Progenitor cell of endocrine pancreas (in vitro differentiated cells): ENCODE results near the gene NT5M. TPM values are rescaled to one million over a fixed set of nuclear protein-coding genes. Genes with fewer than 3 reads are reported as not detected.

Experiments
- DNase-seq: peaks from one replicate; pipeline ENCODE4 v3.0.0; 2021; ENCODE audit warnings: low spot score; ENCODE audit not compliant: unreplicated experiment
- H3K27ac Mint-ChIP-seq: 2 replicates; pipeline ENCODE4 v1.8.0; 2021; ENCODE audit warnings: mild to moderate bottlenecking, moderate library complexity, mixed read lengths
- H3K27me3 Mint-ChIP-seq: 2 replicates; pipeline ENCODE4 v1.8.0; 2021; ENCODE audit warnings: mixed read lengths
- H3K36me3 Mint-ChIP-seq: 2 replicates; pipeline ENCODE4 v1.8.0; 2022; ENCODE audit warnings: mixed read lengths; ENCODE audit not compliant: insufficient read depth
- H3K4me1 Mint-ChIP-seq: 2 replicates; pipeline ENCODE4 v1.8.0; 2021; ENCODE audit warnings: low read depth, mixed read lengths
- H3K4me3 Mint-ChIP-seq: 2 replicates; pipeline ENCODE4 v1.8.0; 2021; ENCODE audit warnings: low read depth, mild to moderate bottlenecking, moderate library complexity, mixed read lengths
- H3K9me3 Mint-ChIP-seq: 2 replicates; pipeline ENCODE4 v1.8.0; 2021; ENCODE audit warnings: low read depth, mixed read lengths
- total RNA-seq: library from RNA; stranded (reverse); gene quantifications from 2 replicates; pipeline ENCODE4 v1.2.1, GENCODE V29; 2021
- TF ChIP-seq, protein P1 (sequence below): fragments of 200-600 bp; sonication (generic); IDR thresholded peaks from one replicate; pipeline ENCODE4 v1.5.0; 2021; ENCODE audit warnings: antibody characterized with exemption, mild to moderate bottlenecking; ENCODE audit not compliant: unreplicated experiment

The NT5M gene
- total RNA-seq, 1 donor from 2014 or later: 2.4 TPM

DNA sequence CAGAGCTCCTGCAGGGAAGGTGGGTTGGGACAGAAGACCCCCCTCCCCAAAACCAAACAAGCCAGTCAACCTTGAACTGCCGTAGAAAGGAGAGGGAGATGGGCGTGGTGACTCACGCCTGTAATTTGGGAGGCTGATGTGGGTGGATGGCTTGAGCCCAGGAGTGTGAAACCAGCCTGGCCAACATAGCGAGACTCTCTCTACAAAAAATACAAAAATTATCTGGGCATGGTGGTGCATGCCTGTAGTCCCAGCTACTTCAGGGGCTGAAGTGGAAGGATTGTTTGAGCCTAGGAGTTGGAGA, 42.1 kb downstream of the NT5M start:
- H3K9me3 Mint-ChIP-seq: no peaks in the 10 kb centered on the region
- H3K27ac Mint-ChIP-seq: no peak overlapping the region
- no peaks in the 10 kb centered on the region for H3K36me3 Mint-ChIP-seq
- no peak overlapping the region for H3K4me3 Mint-ChIP-seq
- H3K4me1 Mint-ChIP-seq: peaks cover 10% of the 10 kb centered on the region
- H3K27me3 Mint-ChIP-seq: peaks cover under 1% of the 10 kb centered on the region
- TF ChIP-seq, protein P1, sequence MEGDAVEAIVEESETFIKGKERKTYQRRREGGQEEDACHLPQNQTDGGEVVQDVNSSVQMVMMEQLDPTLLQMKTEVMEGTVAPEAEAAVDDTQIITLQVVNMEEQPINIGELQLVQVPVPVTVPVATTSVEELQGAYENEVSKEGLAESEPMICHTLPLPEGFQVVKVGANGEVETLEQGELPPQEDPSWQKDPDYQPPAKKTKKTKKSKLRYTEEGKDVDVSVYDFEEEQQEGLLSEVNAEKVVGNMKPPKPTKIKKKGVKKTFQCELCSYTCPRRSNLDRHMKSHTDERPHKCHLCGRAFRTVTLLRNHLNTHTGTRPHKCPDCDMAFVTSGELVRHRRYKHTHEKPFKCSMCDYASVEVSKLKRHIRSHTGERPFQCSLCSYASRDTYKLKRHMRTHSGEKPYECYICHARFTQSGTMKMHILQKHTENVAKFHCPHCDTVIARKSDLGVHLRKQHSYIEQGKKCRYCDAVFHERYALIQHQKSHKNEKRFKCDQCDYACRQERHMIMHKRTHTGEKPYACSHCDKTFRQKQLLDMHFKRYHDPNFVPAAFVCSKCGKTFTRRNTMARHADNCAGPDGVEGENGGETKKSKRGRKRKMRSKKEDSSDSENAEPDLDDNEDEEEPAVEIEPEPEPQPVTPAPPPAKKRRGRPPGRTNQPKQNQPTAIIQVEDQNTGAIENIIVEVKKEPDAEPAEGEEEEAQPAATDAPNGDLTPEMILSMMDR: no peak
- no peak for DNase-seq

DNA sequence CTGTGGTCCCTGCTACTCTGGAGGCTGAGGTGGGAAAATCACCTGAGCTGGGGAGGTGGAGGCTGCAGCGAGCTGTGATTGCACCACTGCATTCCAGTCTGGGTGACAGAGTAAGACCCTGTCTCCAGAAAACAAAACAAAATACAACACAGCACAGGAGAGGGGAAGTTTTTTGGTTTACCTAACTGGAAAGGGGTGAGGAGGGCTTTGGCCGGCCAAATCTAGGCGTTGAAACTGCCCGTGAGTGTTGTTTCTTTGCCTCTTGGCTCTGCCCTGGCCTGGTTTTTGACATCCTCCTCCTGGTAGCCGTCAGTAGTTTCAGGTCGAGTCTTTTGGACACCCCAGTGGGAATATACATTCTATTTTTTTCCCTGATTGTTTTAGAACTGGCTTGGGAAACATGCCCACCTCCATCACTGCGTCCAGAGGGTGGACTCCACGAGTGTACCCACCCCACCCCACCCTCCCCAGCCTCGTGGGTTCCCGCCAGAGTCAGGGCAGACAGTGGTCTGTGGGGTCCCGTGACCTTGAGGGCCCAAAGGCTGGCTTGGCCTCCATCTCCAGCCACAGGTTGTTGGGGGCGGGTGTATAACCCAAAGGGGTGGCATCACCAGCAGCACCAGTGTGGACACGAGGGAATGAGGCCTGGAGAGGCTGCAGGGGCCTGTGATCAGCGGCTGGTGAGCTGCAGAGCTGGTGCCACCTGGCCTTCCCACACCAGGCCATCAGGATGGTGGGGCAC, 42.7 kb downstream of the NT5M start:
- H3K36me3 Mint-ChIP-seq: no peaks in the 10 kb centered on the region
- no peak overlapping the region for H3K27ac Mint-ChIP-seq
- H3K4me3 Mint-ChIP-seq: no peak overlapping the region
- DNase-seq: no peak
- no peaks in the 10 kb centered on the region for H3K9me3 Mint-ChIP-seq
- H3K27me3 Mint-ChIP-seq: peaks cover 3% of the 10 kb centered on the region
- TF ChIP-seq, protein P1: no peak
- H3K4me1 Mint-ChIP-seq: peaks cover 13% of the 10 kb centered on the region

DNA sequence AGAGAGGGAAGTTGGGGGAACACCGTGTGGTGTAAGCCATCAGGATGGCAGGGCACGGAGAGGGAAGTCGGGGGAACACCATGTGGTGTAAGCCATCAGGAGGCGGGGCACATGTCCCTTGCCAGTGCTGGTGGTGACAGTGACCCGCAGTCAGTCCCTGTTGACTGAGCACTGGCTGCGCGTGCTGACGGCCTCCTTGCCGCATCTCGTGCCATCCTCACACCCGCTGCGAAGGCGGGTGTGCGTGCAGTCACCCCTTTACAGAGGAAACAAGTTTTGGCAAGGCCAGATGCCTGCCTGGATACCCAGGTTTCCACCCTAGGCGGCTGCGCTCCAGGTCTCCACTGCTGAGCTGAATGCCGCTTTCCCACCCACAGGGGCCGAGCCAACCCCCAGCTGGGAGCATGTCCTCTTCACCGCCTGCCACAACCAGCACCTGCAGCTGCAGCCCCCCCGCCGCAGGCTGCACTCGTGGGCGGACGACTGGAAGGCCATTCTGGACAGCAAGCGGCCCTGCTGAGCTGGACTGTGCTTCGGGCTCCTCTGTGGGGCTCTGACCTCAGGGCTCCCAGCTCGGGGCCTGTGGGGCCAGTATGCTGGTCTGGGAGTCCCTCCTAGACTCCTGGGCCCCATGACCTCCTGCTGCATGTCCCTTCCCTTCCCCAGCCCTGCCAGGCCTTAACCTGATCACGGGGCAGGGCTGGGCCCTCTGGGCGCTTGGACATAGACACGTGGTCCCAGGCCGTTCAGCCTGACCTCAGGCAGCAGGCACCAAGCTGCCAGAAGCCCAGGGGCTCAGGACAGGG, 43.5 kb downstream of the NT5M start:
- TF ChIP-seq, protein P1: no peak
- Mint-ChIP-seq H3K27ac (no peak overlapping the region), H3K36me3 (no peaks in the 10 kb centered on the region), H3K9me3 (no peaks in the 10 kb centered on the region), H3K27me3 (peaks cover 3% of the 10 kb centered on the region), H3K4me3 (no peak overlapping the region), H3K4me1 (peaks cover 13% of the 10 kb centered on the region)
- DNase-seq: no peak

DNA sequence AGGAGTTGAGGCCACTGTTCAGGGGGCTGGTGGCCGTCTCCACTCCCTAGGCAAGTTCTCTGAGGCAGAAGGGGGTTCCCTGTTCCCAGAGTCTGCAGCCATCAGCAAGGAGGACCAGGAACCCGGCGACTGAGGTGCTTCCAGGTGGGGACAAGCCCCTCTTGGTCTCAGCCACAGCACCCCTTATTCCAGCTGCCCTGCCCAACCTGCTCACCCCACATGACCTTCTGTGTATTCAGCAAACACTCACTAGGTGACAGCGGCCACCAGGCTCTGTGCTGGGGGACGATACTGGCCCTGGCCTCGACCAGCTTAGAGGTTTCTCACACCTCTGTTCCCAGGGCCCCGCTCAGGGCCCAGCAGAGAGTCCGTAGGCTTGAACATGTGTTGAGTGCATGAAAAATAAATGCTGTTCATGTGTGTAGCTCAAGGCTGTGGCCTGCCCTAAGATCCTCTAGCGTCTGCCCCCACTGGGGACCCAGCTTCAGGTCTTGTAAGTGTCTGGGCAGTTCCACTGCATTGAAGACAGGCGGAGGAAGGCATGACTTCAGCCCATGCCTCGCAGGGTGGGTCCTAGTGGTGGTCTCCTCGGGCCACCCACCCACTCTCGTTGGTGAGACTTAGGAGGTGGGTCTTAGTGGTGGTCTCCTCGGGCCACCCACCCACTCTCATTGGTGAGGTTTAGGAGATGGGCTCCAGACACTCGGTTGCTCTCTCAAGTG, 44.2 kb downstream of the NT5M start:
- H3K36me3 Mint-ChIP-seq: no peaks in the 10 kb centered on the region
- no peak overlapping the region for H3K27ac Mint-ChIP-seq
- TF ChIP-seq, protein P1: no peak
- H3K4me3 Mint-ChIP-seq: no peak overlapping the region
- H3K4me1 Mint-ChIP-seq: peaks cover 8% of the 10 kb centered on the region
- no peaks in the 10 kb centered on the region for H3K9me3 Mint-ChIP-seq
- DNase-seq: no peak
- peaks cover 3% of the 10 kb centered on the region for H3K27me3 Mint-ChIP-seq
